K562 (cell line): ENCODE results near the gene NDST1. TPM values are rescaled to one million over a fixed set of nuclear protein-coding genes. Genes with fewer than 3 reads are reported as not detected.

Source experiments
- CBFA2T2 ChIP-seq: fragments of 450-650 bp; conservative IDR thresholded peaks from 2 replicates; pipeline ENCODE4 v1.6.1; 2017; ENCODE audit warnings: mild to moderate bottlenecking
- DEAF1 ChIP-seq: fragments of 450-650 bp; formaldehyde crosslinking; IDR thresholded peaks from 2 replicates; pipeline ENCODE4 v1.4.0; 2020; ENCODE audit warnings: mild to moderate bottlenecking, moderate library complexity
- ELF4 ChIP-seq: fragments of 450-650 bp; formaldehyde crosslinking; IDR thresholded peaks from 2 replicates; pipeline ENCODE4 v1.4.0; 2022; ENCODE audit warnings: missing genetic modification characterization
- EP400 ChIP-seq: fragments of 450-650 bp; IDR thresholded peaks from 2 replicates; pipeline ENCODE4 v1.6.1; 2017; ENCODE audit warnings: antibody characterized with exemption, mild to moderate bottlenecking, moderate library complexity
- FOXK2 ChIP-seq, 2 experiments: fragments of 450-650 bp; IDR thresholded peaks in 1 of 2; conservative IDR thresholded peaks in 1 of 2; 2 replicates each; pipeline ENCODE4 v1.6.1; 2016; ENCODE audit warnings: low read depth in 2 of 2, mild to moderate bottlenecking in 1 of 2
- JUN ChIP-seq, 2 experiments: sonication (generic) in 1 of 2; formaldehyde crosslinking in 1 of 2; IDR thresholded peaks; 2 replicates each; pipeline versions ENCODE4 v1.6.1 to v1.8.0; 2012 to 2022; ENCODE audit warnings: borderline replicate concordance in 2 of 2, mild to moderate bottlenecking in 2 of 2, improper control_type of control experiment in 1 of 2, low read depth in 1 of 2, low read length in 1 of 2, missing genetic modification reagents in 1 of 2
- MBD2 ChIP-seq: sonication (generic); IDR thresholded peaks from 2 replicates; pipeline ENCODE4 v1.6.1; 2016; ENCODE audit warnings: low read depth, borderline replicate concordance
- MEF2D ChIP-seq: conservative IDR thresholded peaks from 2 replicates; pipeline ENCODE4 v1.6.1; 2016; ENCODE audit warnings: low read depth, missing genetic modification characterization, missing compliant biosample characterization
- NCOA4 ChIP-seq: fragments of 450-650 bp; IDR thresholded peaks from 2 replicates; pipeline ENCODE4 v1.6.1; 2018; ENCODE audit warnings: mild to moderate bottlenecking; ENCODE audit not compliant: partially characterized antibody
- NFIC ChIP-seq: fragments of 450-650 bp; IDR thresholded peaks from 2 replicates; pipeline ENCODE4 v1.6.1; 2017; ENCODE audit warnings: mild to moderate bottlenecking, inconsistent platforms
- RAD21 ChIP-seq, 2 experiments: fragments of 250-450 bp in 1 of 2; fragments of 450-650 bp in 1 of 2; sonication (Bioruptor Pico) in 1 of 2; formaldehyde crosslinking in 1 of 2; IDR thresholded peaks in 1 of 2; conservative IDR thresholded peaks in 1 of 2; 2 replicates each; pipeline versions ENCODE4 v1.4.0 to v1.8.0; 2020 to 2022; ENCODE audit warnings: mild to moderate bottlenecking in 2 of 2, moderate library complexity in 1 of 2
- SMARCA4 ChIP-seq: fragments of 450-650 bp; IDR thresholded peaks from 2 replicates; pipeline ENCODE4 v1.6.1; 2016
- TEAD4 ChIP-seq, 2 experiments: sonication (generic) in 1 of 2; formaldehyde crosslinking in 1 of 2; IDR thresholded peaks; 2 replicates each; pipeline versions ENCODE4 v1.6.1 to v1.8.0; 2012 to 2022; ENCODE audit warnings: borderline replicate concordance in 1 of 2, inconsistent platforms in 1 of 2, low read length in 1 of 2, mild to moderate bottlenecking in 1 of 2, missing genetic modification reagents in 1 of 2
- THRAP3 ChIP-seq: fragments of 450-650 bp; IDR thresholded peaks from 2 replicates; pipeline ENCODE4 v1.6.1; 2016; ENCODE audit warnings: mild to moderate bottlenecking, inconsistent platforms, borderline replicate concordance
- U2AF2 ChIP-seq: fragments of 200-400 bp; formaldehyde crosslinking; optimal IDR thresholded peaks from 2 replicates; pipeline ENCODE3; 2017; ENCODE audit warnings: low read depth, mild to moderate bottlenecking, low read length
- ZC3H11A ChIP-seq: IDR thresholded peaks from 2 replicates; pipeline ENCODE4 v1.6.1; 2012; ENCODE audit warnings: low read depth, low read length, improper control_type of control experiment
- ZEB2 ChIP-seq: fragments of 450-650 bp; IDR thresholded peaks from 2 replicates; pipeline ENCODE4 v1.6.1; 2016
- ZFX ChIP-seq: sonication (generic); formaldehyde crosslinking; IDR thresholded peaks from 2 replicates; pipeline ENCODE4 v1.8.0; 2022; ENCODE audit warnings: mild to moderate bottlenecking, missing genetic modification reagents, moderate library complexity
- ZNF830 ChIP-seq: fragments of 250-450 bp; sonication (Bioruptor Pico); IDR thresholded peaks from 2 replicates; pipeline ENCODE4 v1.5.0; 2021; ENCODE audit warnings: mild to moderate bottlenecking
- polyA plus RNA-seq, 8 experiments: library from polyadenylated mRNA; depleted of rRNA in 4 of 8; stranded (reverse) in 5 of 8; unstranded in 3 of 8; fragments of >200 nt; fragmentation: Nextera tagmentation in 2 of 8; fragmentation: Illumina TruSeq in 1 of 8; extraction: Ambion mirVana in 2 of 8; extraction: Trizol in 1 of 8; gene quantifications; 2 replicates each; pipeline versions ENCODE4 v1.2.1 to v1.2.3, GENCODE V29; 2011 to 2014; ENCODE audit warnings: inconsistent platforms in 1 of 8, missing spikeins in 1 of 8
- total RNA-seq, 7 experiments: library from RNA; depleted of rRNA in 6 of 7; stranded (reverse); fragments of >200 nt in 6 of 7; fragmentation: Illumina TruSeq in 2 of 7; extraction: Trizol in 2 of 7; gene quantifications; 2 replicates each; pipeline versions ENCODE4 v1.2.1 to v1.2.3, GENCODE V29; 2011 to 2021; ENCODE audit warnings: low replicate concordance in 1 of 7
- TF ChIP-seq, protein P1 (sequence below): fragments of 250-450 bp; sonication (Bioruptor Pico); IDR thresholded peaks from 2 replicates; pipeline ENCODE4 v1.5.0; 2020; ENCODE audit warnings: mild to moderate bottlenecking
- TF ChIP-seq, protein P2 (sequence below): fragments of 450-650 bp; IDR thresholded peaks from 2 replicates; pipeline ENCODE4 v1.6.1; 2017; ENCODE audit warnings: antibody characterized with exemption, mild to moderate bottlenecking

The NDST1 gene
- total and polyA plus RNA-seq, 9 of the 15 experiments (the other 6 are each of a cell fraction or from before 2014, with no cell fraction given): 0.38 to 47.9 (median 9.9) TPM

- peak in 1 of 2 experiments; percentile 26; a peak in 2 of 4 replicates for TF ChIP-seq FOXK2 (conservative IDR thresholded peaks at IDR 0.05 in 1 of 2, IDR thresholded peaks at IDR 0.05 in 1 of 2; ENCODE audit: low read depth in 2 of 2)
- peak; percentile 91 for TF ChIP-seq NFIC
- TF ChIP-seq MBD2: peak; percentile 44; the same call in 1 of the 2 replicates
- 0 out of 2 replicates have a peak, but pooled peaks have one; percentile 34 for TF ChIP-seq MEF2D (tag)
- peak; percentile 39; the same call in 1 of the 2 replicates for TF ChIP-seq JUN (IDR thresholded peaks at IDR 0.05; ENCODE audit: borderline replicate concordance, low read depth, low read length)
- TF ChIP-seq JUN (CRISPR knock-in tag; IDR thresholded peaks at IDR 0.05; ENCODE audit: borderline replicate concordance): no peak
- peak; percentile 39 for TF ChIP-seq ZFX (CRISPR knock-in tag)
- TF ChIP-seq ZNF830: no peak
- TF ChIP-seq ZEB2: peak; percentile 99
- no peak for TF ChIP-seq ZC3H11A
- peak; percentile 96 for TF ChIP-seq SMARCA4
- TF ChIP-seq U2AF2: no peak
- peak; percentile 89 for TF ChIP-seq ELF4
- TF ChIP-seq, protein P1, sequence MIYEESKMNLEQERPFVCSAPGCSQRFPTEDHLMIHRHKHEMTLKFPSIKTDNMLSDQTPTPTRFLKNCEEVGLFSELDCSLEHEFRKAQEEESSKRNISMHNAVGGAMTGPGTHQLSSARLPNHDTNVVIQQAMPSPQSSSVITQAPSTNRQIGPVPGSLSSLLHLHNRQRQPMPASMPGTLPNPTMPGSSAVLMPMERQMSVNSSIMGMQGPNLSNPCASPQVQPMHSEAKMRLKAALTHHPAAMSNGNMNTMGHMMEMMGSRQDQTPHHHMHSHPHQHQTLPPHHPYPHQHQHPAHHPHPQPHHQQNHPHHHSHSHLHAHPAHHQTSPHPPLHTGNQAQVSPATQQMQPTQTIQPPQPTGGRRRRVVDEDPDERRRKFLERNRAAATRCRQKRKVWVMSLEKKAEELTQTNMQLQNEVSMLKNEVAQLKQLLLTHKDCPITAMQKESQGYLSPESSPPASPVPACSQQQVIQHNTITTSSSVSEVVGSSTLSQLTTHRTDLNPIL (CRISPR knock-in tag): no peak
- TF ChIP-seq EP400: peak; percentile 83
- TF ChIP-seq DEAF1 (CRISPR knock-in tag): no peak
- no peak for TF ChIP-seq RAD21 (CRISPR knock-in tag; conservative IDR thresholded peaks at IDR 0.05 in 1 of 2, IDR thresholded peaks at IDR 0.05 in 1 of 2)
- TF ChIP-seq CBFA2T2: peak; percentile 97
- TF ChIP-seq THRAP3: no peak
- TF ChIP-seq NCOA4: peak; percentile 6
- TF ChIP-seq, protein P2, sequence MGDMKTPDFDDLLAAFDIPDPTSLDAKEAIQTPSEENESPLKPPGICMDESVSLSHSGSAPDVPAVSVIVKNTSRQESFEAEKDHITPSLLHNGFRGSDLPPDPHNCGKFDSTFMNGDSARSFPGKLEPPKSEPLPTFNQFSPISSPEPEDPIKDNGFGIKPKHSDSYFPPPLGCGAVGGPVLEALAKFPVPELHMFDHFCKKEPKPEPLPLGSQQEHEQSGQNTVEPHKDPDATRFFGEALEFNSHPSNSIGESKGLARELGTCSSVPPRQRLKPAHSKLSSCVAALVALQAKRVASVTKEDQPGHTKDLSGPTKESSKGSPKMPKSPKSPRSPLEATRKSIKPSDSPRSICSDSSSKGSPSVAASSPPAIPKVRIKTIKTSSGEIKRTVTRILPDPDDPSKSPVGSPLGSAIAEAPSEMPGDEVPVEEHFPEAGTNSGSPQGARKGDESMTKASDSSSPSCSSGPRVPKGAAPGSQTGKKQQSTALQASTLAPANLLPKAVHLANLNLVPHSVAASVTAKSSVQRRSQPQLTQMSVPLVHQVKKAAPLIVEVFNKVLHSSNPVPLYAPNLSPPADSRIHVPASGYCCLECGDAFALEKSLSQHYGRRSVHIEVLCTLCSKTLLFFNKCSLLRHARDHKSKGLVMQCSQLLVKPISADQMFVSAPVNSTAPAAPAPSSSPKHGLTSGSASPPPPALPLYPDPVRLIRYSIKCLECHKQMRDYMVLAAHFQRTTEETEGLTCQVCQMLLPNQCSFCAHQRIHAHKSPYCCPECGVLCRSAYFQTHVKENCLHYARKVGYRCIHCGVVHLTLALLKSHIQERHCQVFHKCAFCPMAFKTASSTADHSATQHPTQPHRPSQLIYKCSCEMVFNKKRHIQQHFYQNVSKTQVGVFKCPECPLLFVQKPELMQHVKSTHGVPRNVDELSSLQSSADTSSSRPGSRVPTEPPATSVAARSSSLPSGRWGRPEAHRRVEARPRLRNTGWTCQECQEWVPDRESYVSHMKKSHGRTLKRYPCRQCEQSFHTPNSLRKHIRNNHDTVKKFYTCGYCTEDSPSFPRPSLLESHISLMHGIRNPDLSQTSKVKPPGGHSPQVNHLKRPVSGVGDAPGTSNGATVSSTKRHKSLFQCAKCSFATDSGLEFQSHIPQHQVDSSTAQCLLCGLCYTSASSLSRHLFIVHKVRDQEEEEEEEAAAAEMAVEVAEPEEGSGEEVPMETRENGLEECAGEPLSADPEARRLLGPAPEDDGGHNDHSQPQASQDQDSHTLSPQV: peak; percentile 42; the same call in 1 of the 2 replicates
- peak; percentile 97 for TF ChIP-seq TEAD4 (IDR thresholded peaks at IDR 0.05; ENCODE audit: low read length)
- TF ChIP-seq TEAD4 (CRISPR knock-in tag; IDR thresholded peaks at IDR 0.05; ENCODE audit: borderline replicate concordance): no peak
Measured at GRCh38 chr5:150481972-150482406, 25.9 kb upstream of the NDST1 start (continued).
